ENCODE results near the gene ANKRD17. TPM values are rescaled to one million over a fixed set of nuclear protein-coding genes. Genes with fewer than 3 reads are reported as not detected.
"Not testable (repeated sequence)": the region's sequence is repeated elsewhere in the genome, so short reads cannot be mapped to it uniquely, and the experiment has no call there.

ANKRD17 gene
- 60.8 TPM for total RNA-seq

- peak; percentile 94 for DNase-seq (ENCODE audit: low spot score)
Measured at GRCh38 chr4:73258686-73259570, at the start of gene ANKRD17. Gene ANKRD17 (minus strand): TSS chr4:73258798. CDS start chr4:73258668, 130 bp downstream.

GRCh38 chr4:73308286-73308685 is 49.7 kb upstream of the ANKRD17 start:
- DNase-seq (ENCODE audit: low spot score): no peak

GRCh38 chr4:73303711-73304110 is 45.1 kb upstream of the ANKRD17 start:
- DNase-seq (ENCODE audit: low spot score): no peak

GRCh38 chr4:73299548-73300280 is 41.1 kb upstream of the ANKRD17 start:
- DNase-seq (ENCODE audit: low spot score): no peak

- not testable (repeated sequence) for DNase-seq (ENCODE audit: low spot score)
Measured at GRCh38 chr4:73292661-73293060, 34.1 kb upstream of the ANKRD17 start.

GRCh38 chr4:73281982-73282381 is 23.4 kb upstream of the ANKRD17 start:
- DNase-seq (ENCODE audit: low spot score): no peak

GRCh38 chr4:73281396-73281795 is 22.8 kb upstream of the ANKRD17 start:
- no peak for DNase-seq (ENCODE audit: low spot score)

GRCh38 chr4:73277201-73277600 is 18.6 kb upstream of the ANKRD17 start:
- DNase-seq (ENCODE audit: low spot score): no peak

- no peak for DNase-seq (ENCODE audit: low spot score)
Measured at GRCh38 chr4:73275318-73275654, 16.7 kb upstream of the ANKRD17 start.

GRCh38 chr4:73272816-73273215 is 14.2 kb upstream of the ANKRD17 start:
- DNase-seq (ENCODE audit: low spot score): no peak

- no peak for DNase-seq (ENCODE audit: low spot score)
Measured at GRCh38 chr4:73267050-73267449, 8.5 kb upstream of the ANKRD17 start.

GRCh38 chr4:73259571-73260090 is 1.0 kb upstream of the ANKRD17 start:
- no peak for DNase-seq (ENCODE audit: low spot score)

- DNase-seq (ENCODE audit: low spot score): no peak
Measured at GRCh38 chr4:73258436-73258685, 237 bp downstream of the ANKRD17 start.

- no peak for DNase-seq (ENCODE audit: low spot score)
Measured at GRCh38 chr4:73257651-73258435, 755 bp downstream of the ANKRD17 start.

GRCh38 chr4:73257234-73257633 is 1.4 kb downstream of the ANKRD17 start:
- DNase-seq (ENCODE audit: low spot score): peak; percentile 85

- DNase-seq (ENCODE audit: low spot score): not testable (repeated sequence)
Measured at GRCh38 chr4:73255847-73256246, 2.8 kb downstream of the ANKRD17 start.

GRCh38 chr4:73252001-73252400 is 6.6 kb downstream of the ANKRD17 start:
- no peak for DNase-seq (ENCODE audit: low spot score)

GRCh38 chr4:73251384-73251783 is 7.2 kb downstream of the ANKRD17 start:
- DNase-seq (ENCODE audit: low spot score): no peak

GRCh38 chr4:73250642-73251041 is 8.0 kb downstream of the ANKRD17 start:
- DNase-seq (ENCODE audit: low spot score): no peak

- no peak for DNase-seq (ENCODE audit: low spot score)
Measured at GRCh38 chr4:73248821-73249220, 9.8 kb downstream of the ANKRD17 start.

- no peak for DNase-seq (ENCODE audit: low spot score)
Measured at GRCh38 chr4:73248416-73248815, 10.2 kb downstream of the ANKRD17 start.

GRCh38 chr4:73247100-73247499 is 11.5 kb downstream of the ANKRD17 start:
- DNase-seq (ENCODE audit: low spot score): no peak

All from mucosa of gallbladder (tissue), 1 donor.